ENCODE results near the gene THAP4. TPM values are rescaled to one million over a fixed set of nuclear protein-coding genes. Genes with fewer than 3 reads are reported as not detected.
"Not testable (repeated sequence)": the region's sequence is repeated elsewhere in the genome, so short reads cannot be mapped to it uniquely, and the experiment has no call there.

Gene THAP4
- total RNA-seq, 2 donors from 2014 or later, result 44.4 to 59.0 TPM

DNA sequence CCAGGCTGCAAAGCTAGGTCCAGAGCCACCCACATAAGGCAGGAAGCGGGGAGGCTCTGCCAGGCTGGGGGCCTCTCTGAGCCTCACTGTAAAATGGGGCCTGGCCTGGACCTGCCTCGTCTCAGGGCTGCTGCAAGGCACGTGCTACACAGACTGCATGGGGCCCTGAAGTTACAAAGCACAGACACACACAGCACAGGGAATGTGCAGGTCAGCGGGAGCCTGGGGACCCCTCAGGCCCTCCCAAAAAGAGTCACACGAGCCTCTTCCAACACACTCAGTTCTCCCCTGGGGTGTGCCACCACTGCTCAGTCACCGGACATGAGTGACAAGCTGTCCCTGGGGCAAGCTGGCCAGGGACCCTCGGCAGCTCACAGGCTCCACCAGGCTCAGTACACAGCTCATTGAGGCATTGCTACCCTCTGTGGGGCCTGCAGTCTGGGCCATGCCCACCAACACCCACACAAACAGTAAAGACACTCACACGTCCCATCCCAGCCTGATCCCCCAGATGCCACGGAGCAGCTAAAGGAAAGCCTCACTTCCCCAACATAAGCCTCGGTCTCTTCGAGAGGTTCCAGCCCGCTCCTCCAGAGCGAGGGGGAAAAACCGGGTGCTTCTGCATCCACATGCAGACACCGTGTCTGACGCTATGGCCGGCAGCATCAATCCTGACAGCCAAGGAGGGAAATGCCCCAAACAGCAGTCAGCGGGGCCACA, 44.7 kb downstream of the THAP4 start:
- Histone ChIP-seq H3K9me3 (peaks cover 0 to under 1% (median 0%) of the 10 kb centered on the region in 3 donors), H3K4me3 (no peak overlapping the region), H3K27ac (no peak overlapping the region), H3K4me1 (no peaks in the 10 kb centered on the region), H3K36me3 (replicated peaks in 1 of 2; ENCODE audit: insufficient read depth in 1 of 2, low read depth in 2 of 2) (peaks cover 0 to 11% of the 10 kb centered on the region in 2 donors), H3K27me3 (no peaks in the 10 kb centered on the region)
- no peak for ATAC-seq
- intact Hi-C loops (cut with DNase I), result no loop called here
- no peak for DNase-seq
- TF ChIP-seq POLR2A (IDR thresholded peaks at IDR 0.05), result no peak
- TF ChIP-seq, protein P1, sequence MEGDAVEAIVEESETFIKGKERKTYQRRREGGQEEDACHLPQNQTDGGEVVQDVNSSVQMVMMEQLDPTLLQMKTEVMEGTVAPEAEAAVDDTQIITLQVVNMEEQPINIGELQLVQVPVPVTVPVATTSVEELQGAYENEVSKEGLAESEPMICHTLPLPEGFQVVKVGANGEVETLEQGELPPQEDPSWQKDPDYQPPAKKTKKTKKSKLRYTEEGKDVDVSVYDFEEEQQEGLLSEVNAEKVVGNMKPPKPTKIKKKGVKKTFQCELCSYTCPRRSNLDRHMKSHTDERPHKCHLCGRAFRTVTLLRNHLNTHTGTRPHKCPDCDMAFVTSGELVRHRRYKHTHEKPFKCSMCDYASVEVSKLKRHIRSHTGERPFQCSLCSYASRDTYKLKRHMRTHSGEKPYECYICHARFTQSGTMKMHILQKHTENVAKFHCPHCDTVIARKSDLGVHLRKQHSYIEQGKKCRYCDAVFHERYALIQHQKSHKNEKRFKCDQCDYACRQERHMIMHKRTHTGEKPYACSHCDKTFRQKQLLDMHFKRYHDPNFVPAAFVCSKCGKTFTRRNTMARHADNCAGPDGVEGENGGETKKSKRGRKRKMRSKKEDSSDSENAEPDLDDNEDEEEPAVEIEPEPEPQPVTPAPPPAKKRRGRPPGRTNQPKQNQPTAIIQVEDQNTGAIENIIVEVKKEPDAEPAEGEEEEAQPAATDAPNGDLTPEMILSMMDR (IDR thresholded peaks at IDR 0.05), result no peak
- 89 to 91% methylated on average over 11 to 18 of the region's 18 CpGs for WGBS, 2 donors

DNA sequence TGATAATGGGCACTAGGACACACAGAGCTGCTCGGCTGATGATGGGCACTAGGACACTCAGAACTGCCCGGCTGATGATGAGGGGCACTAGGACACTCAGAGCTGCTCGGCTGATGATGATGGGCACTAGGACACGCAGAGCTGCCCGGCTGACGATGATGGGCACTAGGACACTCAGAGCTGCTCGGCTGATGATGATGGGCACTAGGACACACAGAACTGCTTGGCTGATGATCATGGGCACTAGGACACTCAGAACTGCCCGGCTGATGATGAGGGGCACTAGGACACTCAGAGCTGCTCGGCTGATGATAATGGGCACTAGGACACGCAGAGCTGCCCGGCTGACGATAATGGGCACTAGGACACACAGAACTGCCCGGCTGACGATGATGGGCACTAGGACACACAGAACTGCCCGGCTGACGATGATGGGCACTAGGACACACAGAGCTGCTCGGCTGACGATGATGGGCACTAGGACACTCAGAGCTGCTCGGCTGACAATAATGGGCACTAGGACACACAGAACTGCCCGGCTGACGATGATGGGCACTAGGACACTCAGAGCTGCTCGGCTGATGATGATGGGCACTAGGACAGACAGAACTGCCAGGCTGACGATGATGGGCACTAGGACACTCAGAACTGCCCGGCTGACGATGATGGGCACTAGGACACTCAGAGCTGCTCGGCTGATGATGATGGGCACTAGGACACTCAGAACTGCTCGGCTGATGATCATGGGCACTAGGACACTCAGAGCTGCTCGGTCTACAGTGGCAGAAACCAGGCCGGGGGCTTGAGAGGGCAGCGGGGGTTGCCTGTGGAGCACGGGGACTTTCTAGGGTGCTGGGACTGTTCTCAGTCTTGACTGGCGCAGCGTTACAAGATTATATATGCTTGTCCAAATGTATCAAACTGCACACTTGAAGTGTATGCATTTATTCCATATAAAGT, 46.2 kb downstream of the THAP4 start:
- H3K27ac ChIP-seq; intact Hi-C loops (cut with DNase I); H3K4me1 ChIP-seq; DNase-seq; ATAC-seq; H3K27me3 ChIP-seq; H3K4me3 ChIP-seq: not testable (repeated sequence)
- Histone ChIP-seq H3K36me3 (replicated peaks in 1 of 2; ENCODE audit: insufficient read depth in 1 of 2, low read depth in 2 of 2) (peaks cover 0 to 11% of the 10 kb centered on the region in 2 donors), H3K9me3 (peaks cover 0 to 12% (median 0%) of the 10 kb centered on the region in 3 donors)
- WGBS, 2 donors, result 89 to 95% methylated on average over 23 to 33 of the region's 33 CpGs

DNA sequence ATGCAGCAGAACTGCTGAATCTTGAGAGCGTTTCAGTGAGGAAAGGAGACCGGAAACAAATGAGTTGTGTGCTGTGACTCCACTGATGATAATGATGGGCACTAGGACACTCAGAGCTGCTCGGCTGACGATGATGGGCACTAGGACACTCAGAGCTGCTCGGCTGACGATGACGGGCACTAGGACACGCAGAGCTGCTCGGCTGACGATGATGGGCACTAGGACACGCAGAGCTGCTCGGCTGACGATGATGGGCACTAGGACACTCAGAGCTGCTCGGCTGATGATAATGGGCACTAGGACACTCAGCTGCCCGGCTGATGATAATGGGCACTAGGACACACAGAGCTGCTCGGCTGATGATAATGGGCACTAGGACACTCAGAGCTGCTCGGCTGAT, 47.1 kb downstream of the THAP4 start:
- not testable (repeated sequence) for H3K4me3 ChIP-seq; H3K36me3 ChIP-seq (replicated peaks in 1 of 2; ENCODE audit: insufficient read depth in 1 of 2, low read depth in 2 of 2); H3K4me1 ChIP-seq

DNA sequence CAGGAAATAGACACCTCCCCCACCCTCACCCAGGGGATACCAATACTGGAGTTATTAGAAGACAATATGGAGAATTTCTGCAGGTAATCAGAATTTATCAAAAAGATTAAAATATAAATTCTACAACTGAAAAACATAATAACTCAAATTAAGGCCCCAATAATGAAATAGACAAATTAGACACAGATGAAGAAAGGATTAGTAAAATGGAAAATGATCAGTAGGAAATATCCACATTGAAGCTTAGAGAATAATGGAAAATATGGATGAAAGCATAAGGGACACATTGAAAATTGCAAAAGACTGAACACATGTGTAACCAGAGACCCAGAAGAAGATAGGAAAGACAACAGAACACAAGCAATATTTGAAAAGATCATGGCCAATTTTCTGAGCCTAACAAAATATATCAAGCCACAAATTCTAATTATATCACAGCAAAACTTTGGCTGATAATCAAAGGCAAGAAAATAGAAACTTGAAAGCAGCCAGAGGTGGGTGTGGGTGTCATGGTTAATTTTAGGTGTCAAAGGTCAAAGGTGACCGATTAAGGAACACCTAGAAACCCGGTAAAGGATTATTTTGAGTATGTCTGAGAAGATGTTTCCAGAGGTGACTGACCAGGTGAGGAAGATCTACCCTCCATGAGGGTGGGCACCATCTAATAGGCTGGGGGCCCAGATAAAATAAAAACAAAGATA, 50.2 kb downstream of the THAP4 start:
- WGBS, 2 donors, result 96 to 97% methylated on average over 2 of the region's 2 CpGs
- no peaks in the 10 kb centered on the region for H3K27me3 ChIP-seq
- H3K36me3 ChIP-seq (replicated peaks in 1 of 2; ENCODE audit: insufficient read depth in 1 of 2, low read depth in 2 of 2), result peaks cover 0 to 1% of the 10 kb centered on the region in 2 donors
- no peak for ATAC-seq
- no peaks in the 10 kb centered on the region for H3K4me1 ChIP-seq
- TF ChIP-seq, protein P1 (IDR thresholded peaks at IDR 0.05), result no peak
- no peak for TF ChIP-seq POLR2A (IDR thresholded peaks at IDR 0.05)
- intact Hi-C loops (cut with DNase I), result no loop called here
- no peak for DNase-seq
- no peak overlapping the region for H3K4me3 ChIP-seq
- peaks cover 0 to 12% (median 0%) of the 10 kb centered on the region in 3 donors for H3K9me3 ChIP-seq
- H3K27ac ChIP-seq, result no peak overlapping the region

More for the DNA sequence above, 47.1 kb downstream of the THAP4 start:
- H3K27ac ChIP-seq; intact Hi-C loops (cut with DNase I); ATAC-seq; H3K27me3 ChIP-seq: not testable (repeated sequence)
- H3K9me3 ChIP-seq, result peaks cover 0 to 12% (median 0%) of the 10 kb centered on the region in 3 donors
- 75 to 94% methylated on average over 13 to 16 of the region's 17 CpGs for WGBS, 2 donors
- peak in 1 of 4 donors; percentile 22 for DNase-seq

DNA sequence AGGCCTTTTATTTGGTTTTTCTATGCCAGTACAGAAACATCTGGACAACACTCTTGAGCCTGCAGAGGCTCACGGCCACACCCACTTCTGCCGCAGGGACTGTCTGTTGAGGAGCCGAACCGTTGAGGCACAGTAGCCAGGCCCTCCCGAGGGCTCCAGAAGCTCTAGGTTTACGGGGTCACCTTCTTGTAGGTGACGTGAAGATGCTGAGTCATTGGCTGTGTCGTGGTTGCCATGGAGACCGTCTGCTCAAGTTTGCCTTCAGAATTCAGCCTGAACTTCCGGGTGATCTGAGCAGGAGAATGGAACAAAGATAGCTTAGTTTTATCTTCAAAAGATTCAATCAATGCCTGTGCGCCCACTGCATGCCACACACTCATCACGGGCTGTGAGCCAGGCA, 52.5 kb downstream of the THAP4 start:
- intact Hi-C loops (cut with DNase I), result no loop called here
- Histone ChIP-seq H3K9me3 (peaks cover 0 to 12% (median 0%) of the 10 kb centered on the region in 3 donors), H3K4me1 (no peaks in the 10 kb centered on the region), H3K27ac (no peak overlapping the region), H3K36me3 (replicated peaks in 1 of 2; ENCODE audit: insufficient read depth in 1 of 2, low read depth in 2 of 2) (peaks cover 0 to 1% of the 10 kb centered on the region in 2 donors), H3K4me3 (no peak overlapping the region), H3K27me3 (no peaks in the 10 kb centered on the region)
- DNase-seq (no peak), ATAC-seq (no peak)
- TF ChIP-seq, protein P1 (IDR thresholded peaks at IDR 0.05), result no peak
- TF ChIP-seq POLR2A (IDR thresholded peaks at IDR 0.05), result no peak
- WGBS, 2 donors, result 92 to 97% methylated on average over 6 to 12 of the region's 12 CpGs

All from body of pancreas (tissue), 4 donors.